SK-N-SH (cell line): Measurements from ENCODE around the gene ZNF573.

Source experiments
- EP300 ChIP-seq, 2 experiments: IDR thresholded peaks; 2 replicates each; pipeline versions ENCODE4 v1.4.0 to v1.6.1; 2012; ENCODE audit warnings: borderline replicate concordance in 1 of 2, low read depth in 1 of 2, low read length in 1 of 2
- EZH2phosphoT487 ChIP-seq: fragments of 200-600 bp; sonication (generic); IDR thresholded peaks from 2 replicates; pipeline ENCODE4 v1.6.1; 2017; ENCODE audit warnings: low read depth, mixed run types, mild to moderate bottlenecking, antibody characterized with exemption, moderate library complexity, borderline replicate concordance
- FOSL2 ChIP-seq: IDR thresholded peaks from 2 replicates; pipeline ENCODE4 v1.4.0; 2012; ENCODE audit warnings: low read depth, mild to moderate bottlenecking, moderate library complexity, borderline replicate concordance
- GATA2 ChIP-seq: sonication (generic); formaldehyde crosslinking; IDR thresholded peaks from 2 replicates; pipeline ENCODE4 v1.5.0; 2020; ENCODE audit warnings: mild to moderate bottlenecking, missing genetic modification reagents
- MEF2A ChIP-seq: IDR thresholded peaks from 2 replicates; pipeline ENCODE4 v1.4.0; 2012; ENCODE audit warnings: low read depth, borderline replicate concordance
- POLR2AphosphoS5 ChIP-seq: IDR thresholded peaks from 2 replicates; pipeline ENCODE4 v1.6.1; 2012; ENCODE audit warnings: low read depth, low read length
- RCOR1 ChIP-seq: fragments of 150-350 bp; IDR thresholded peaks from 2 replicates; pipeline ENCODE4 v1.6.1; 2017; ENCODE audit warnings: antibody characterized with exemption, low read length
- TAF1 ChIP-seq: IDR thresholded peaks from 2 replicates; pipeline ENCODE4 v1.6.1; 2012; ENCODE audit warnings: low read depth, mild to moderate bottlenecking, low read length, moderate library complexity, borderline replicate concordance
- TEAD4 ChIP-seq: IDR thresholded peaks from 2 replicates; pipeline ENCODE4 v1.4.0; 2012; ENCODE audit warnings: mild to moderate bottlenecking, borderline replicate concordance; ENCODE audit not compliant: insufficient read depth
- TF ChIP-seq, protein P1 (sequence below): IDR thresholded peaks from 2 replicates; pipeline ENCODE4 v1.4.0; 2012; ENCODE audit warnings: low read depth, borderline replicate concordance
- TF ChIP-seq, protein P2 (sequence below): fragments of 200-600 bp; sonication (generic); IDR thresholded peaks from 2 replicates; pipeline ENCODE4 v1.6.1; 2017; ENCODE audit warnings: antibody characterized with exemption, mild to moderate bottlenecking, moderate library complexity
- TF ChIP-seq, protein P3 (sequence below): IDR thresholded peaks from 2 replicates; pipeline ENCODE4 v1.4.0; 2012; ENCODE audit warnings: low read depth

DNA sequence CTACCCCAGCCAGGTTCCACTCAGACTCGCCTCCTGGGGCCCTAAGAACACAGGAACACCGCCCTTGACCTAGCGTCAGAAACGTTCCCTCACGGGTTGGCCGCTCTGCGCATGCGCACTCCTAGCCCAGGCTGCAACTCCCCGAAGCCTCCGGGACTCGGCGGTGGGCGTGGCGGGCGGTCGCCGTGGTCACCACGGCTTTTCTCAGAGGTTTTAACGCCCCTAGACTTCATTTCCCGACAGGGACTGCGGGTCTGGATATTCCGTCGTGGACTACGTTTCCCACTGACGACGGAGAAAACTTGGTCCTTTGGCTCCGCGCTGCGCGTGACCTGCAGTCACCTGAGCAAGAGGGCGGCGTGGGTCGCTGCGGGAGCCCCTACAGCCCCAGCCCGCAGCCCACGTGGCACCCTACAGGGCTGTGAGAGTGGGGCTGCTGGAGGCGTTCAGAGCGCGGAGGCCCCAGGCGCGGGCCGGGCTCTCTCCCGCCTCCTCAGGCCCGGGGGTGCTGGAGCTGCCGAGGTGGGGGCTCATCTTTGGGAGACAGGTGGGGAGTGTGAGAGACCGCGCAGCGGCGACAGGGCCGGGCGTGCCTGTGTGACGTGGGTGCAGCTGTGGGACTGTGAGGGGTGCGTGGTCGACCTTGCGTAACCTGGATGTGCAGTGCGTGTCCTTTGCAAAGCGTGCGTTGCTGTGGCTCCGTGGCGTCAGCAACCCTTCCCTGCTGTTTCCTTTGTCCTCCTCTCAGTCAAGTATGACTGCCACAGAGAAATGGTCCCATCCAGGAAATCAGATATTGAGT lies 38.0 kb upstream of the ZNF573 start:
- TF ChIP-seq, protein P1, sequence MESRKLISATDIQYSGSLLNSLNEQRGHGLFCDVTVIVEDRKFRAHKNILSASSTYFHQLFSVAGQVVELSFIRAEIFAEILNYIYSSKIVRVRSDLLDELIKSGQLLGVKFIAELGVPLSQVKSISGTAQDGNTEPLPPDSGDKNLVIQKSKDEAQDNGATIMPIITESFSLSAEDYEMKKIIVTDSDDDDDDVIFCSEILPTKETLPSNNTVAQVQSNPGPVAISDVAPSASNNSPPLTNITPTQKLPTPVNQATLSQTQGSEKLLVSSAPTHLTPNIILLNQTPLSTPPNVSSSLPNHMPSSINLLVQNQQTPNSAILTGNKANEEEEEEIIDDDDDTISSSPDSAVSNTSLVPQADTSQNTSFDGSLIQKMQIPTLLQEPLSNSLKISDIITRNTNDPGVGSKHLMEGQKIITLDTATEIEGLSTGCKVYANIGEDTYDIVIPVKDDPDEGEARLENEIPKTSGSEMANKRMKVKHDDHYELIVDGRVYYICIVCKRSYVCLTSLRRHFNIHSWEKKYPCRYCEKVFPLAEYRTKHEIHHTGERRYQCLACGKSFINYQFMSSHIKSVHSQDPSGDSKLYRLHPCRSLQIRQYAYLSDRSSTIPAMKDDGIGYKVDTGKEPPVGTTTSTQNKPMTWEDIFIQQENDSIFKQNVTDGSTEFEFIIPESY, result no peak
- TF ChIP-seq MEF2A, result no peak
- TF ChIP-seq, protein P2, sequence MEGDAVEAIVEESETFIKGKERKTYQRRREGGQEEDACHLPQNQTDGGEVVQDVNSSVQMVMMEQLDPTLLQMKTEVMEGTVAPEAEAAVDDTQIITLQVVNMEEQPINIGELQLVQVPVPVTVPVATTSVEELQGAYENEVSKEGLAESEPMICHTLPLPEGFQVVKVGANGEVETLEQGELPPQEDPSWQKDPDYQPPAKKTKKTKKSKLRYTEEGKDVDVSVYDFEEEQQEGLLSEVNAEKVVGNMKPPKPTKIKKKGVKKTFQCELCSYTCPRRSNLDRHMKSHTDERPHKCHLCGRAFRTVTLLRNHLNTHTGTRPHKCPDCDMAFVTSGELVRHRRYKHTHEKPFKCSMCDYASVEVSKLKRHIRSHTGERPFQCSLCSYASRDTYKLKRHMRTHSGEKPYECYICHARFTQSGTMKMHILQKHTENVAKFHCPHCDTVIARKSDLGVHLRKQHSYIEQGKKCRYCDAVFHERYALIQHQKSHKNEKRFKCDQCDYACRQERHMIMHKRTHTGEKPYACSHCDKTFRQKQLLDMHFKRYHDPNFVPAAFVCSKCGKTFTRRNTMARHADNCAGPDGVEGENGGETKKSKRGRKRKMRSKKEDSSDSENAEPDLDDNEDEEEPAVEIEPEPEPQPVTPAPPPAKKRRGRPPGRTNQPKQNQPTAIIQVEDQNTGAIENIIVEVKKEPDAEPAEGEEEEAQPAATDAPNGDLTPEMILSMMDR, result no peak
- no peak for TF ChIP-seq GATA2
- no peak for TF ChIP-seq EP300 (IDR thresholded peaks at IDR 0.05; ENCODE audit: borderline replicate concordance in 1 of 2, low read depth in 1 of 2, low read length in 1 of 2)
- no peak for TF ChIP-seq TAF1
- TF ChIP-seq POLR2AphosphoS5, result no peak
- no peak for TF ChIP-seq TEAD4
- TF ChIP-seq EZH2phosphoT487, result no peak
- TF ChIP-seq FOSL2, result no peak
- no peak for TF ChIP-seq RCOR1
- TF ChIP-seq, protein P3, sequence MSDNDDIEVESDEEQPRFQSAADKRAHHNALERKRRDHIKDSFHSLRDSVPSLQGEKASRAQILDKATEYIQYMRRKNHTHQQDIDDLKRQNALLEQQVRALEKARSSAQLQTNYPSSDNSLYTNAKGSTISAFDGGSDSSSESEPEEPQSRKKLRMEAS, result no peak
